ENCODE measurements around the gene ACSF2.

Gene ACSF2

DNA sequence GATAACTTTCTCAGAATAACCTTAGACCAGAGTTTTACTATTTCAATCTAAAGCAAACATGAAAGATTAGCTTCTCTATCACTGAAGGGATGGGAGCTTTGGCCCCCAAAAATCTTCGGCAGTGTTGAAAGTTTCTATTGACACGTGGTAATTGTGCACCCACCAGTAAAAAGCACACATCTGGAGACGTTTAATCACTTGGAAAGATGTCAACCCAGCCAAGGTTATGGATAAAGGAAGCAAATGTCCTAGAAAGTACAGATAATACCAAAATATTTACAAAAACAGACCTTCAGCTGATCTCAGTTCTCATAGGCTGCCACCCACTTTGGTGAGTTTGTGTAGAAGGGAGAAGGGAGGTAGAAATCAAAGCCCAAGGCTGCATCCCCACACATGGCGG lies 87.5 kb downstream of the ACSF2 start:
- no peak overlapping the region for H3K27ac ChIP-seq (ENCODE audit: low read depth, low read length)

DNA sequence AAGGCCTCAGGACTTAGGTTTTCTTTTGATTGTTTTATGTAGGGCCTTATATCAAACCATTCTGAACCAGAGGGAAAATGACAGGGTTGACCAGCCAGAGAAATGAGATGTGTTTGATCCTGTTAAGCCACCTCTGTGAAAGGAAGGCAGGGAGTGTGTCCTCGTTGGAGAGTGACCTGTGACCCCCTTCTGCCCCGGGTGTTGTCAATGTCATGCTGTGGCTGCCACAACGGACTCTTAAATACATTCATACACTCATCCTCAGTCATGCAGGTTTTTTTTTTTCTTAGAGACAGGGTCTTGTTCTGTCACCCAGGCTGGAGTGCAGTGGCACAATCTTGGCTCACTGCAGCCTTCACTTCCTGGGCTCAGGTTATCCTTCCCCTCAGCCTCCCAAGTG lies 88.4 kb downstream of the ACSF2 start:
- H3K4me3 ChIP-seq (ENCODE audit: low read length), result no peak overlapping the region
- H3K36me3 ChIP-seq (ENCODE audit: control insufficient read depth, insufficient read depth, low read length), result no peaks in the 10 kb centered on the region
- H3K27me3 ChIP-seq (ENCODE audit: control insufficient read depth, insufficient read depth, low read length), result no peaks in the 10 kb centered on the region
- no peak overlapping the region for H3K9ac ChIP-seq (ENCODE audit: low read length)
- no peak overlapping the region for H3K27ac ChIP-seq (ENCODE audit: low read depth, low read length)
- no peaks in the 10 kb centered on the region for H3K4me1 ChIP-seq (ENCODE audit: control insufficient read depth, insufficient read depth, low read length)

More for the DNA sequence above, 87.5 kb downstream of the ACSF2 start:
- Histone ChIP-seq H3K4me3 (ENCODE audit: low read length) (no peak overlapping the region), H3K9ac (ENCODE audit: low read length) (no peak overlapping the region), H3K4me1 (ENCODE audit: control insufficient read depth, insufficient read depth, low read length) (peaks cover 3% of the 10 kb centered on the region), H3K36me3 (ENCODE audit: control insufficient read depth, insufficient read depth, low read length) (no peaks in the 10 kb centered on the region), H3K27me3 (ENCODE audit: control insufficient read depth, insufficient read depth, low read length) (no peaks in the 10 kb centered on the region)

DNA sequence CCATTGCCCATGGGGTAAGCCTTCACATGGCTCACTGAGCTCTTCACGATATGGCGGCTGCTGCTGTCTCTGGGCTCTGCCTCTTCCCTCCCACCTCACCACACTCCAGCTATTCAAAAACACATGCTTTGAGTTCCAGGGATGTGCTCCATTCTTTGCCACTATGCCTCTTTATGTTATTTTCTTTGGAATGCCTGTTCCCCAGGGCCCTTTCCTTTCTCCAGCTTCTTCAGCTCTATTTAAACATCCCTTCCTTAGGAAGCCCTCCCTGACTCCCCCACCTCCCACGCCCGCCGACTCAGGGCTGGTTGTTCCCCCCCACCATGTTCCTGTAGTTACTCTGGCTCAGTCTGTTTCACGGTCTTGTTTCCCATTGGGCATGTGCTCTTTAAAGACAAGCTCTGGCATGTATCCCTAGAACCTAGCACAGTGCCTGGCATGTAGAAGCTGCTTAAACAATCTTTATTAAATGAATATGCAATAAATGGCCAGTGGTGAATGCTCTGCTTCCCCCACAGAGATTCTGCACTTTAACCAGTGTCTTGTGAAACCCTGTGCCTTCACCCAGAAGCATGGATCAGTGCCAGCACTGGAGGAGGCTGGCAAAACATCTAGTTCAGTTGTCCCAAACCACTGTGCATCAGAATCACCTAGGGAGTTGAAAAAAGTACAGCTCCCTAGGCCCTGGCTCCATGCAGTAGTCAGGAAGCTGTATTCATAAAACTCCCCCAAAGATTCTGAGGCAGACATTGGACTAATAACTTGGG lies 89.1 kb downstream of the ACSF2 start:
- H3K36me3 ChIP-seq (ENCODE audit: control insufficient read depth, insufficient read depth, low read length), result no peaks in the 10 kb centered on the region
- H3K9ac ChIP-seq (ENCODE audit: low read length), result no peak overlapping the region
- H3K27me3 ChIP-seq (ENCODE audit: control insufficient read depth, insufficient read depth, low read length), result no peaks in the 10 kb centered on the region
- no peak overlapping the region for H3K4me3 ChIP-seq (ENCODE audit: low read length)
- no peak overlapping the region for H3K27ac ChIP-seq (ENCODE audit: low read depth, low read length)
- no peaks in the 10 kb centered on the region for H3K4me1 ChIP-seq (ENCODE audit: control insufficient read depth, insufficient read depth, low read length)

DNA sequence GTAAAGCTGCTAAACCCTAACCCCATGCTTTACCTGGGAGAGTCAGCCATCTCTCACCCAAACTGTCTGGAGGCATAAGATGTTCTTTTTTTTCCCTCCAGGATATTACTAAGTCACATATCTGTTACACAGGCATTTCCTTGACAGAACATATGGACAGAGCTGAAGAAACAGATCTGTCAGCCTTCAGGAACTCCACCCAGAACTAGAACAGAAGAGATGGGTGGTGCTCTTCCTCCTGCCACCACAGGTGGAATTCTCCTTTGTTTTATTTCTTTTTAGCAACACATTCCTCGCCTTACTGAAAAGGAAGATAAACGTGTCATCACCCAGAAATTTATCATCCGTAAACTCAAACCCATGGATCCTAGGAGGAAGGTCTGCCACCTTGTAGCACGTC lies 91.0 kb downstream of the ACSF2 start:
- H3K36me3 ChIP-seq (ENCODE audit: control insufficient read depth, insufficient read depth, low read length), result no peaks in the 10 kb centered on the region
- no peaks in the 10 kb centered on the region for H3K27me3 ChIP-seq (ENCODE audit: control insufficient read depth, insufficient read depth, low read length)
- no peak overlapping the region for H3K4me3 ChIP-seq (ENCODE audit: low read length)
- H3K4me1 ChIP-seq (ENCODE audit: control insufficient read depth, insufficient read depth, low read length), result no peaks in the 10 kb centered on the region
- no peak overlapping the region for H3K27ac ChIP-seq (ENCODE audit: low read depth, low read length)
- H3K9ac ChIP-seq (ENCODE audit: low read length), result no peak overlapping the region

DNA sequence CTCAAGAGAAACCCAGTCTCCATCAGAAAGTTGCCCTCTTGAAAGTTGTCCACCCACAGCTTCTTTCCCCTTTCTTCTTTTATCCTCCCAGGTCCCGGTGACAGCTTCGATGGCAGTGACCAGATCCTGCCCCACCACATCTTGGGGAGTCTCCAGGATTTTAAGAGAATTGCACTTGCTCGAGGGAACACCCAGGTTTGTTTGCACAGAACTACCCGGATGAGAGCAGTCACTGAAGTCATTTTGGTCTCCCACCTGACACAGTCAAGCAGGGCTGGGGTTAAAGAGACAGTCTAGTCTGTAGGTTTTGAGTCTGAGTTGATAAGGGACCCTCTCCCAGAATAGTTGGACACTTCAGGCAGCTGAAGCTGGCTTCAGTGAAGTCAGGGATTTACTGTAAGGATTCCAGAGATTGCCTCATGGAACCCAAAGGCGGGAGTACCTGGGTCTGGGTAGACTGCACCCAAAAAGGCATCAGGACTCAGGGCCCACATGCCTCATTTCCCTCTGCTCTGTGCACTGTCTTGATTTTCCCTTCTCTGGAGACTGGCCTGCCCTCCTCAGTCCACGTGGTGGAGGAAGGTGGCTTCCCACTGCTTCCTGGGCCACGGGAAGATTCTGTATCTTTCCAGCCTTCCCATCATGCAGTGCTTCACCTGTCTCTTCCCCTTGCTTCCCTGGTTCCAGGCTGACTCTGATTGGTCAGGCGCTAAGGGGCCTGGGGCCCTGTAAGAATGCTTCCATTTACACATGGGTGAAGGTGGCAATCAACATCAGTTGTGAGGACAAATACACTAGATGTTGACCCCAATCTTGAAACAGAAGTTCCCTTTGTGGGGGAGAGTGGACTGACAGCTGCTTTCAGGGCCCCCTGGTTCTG lies 91.7 kb downstream of the ACSF2 start:
- Histone ChIP-seq H3K4me3 (ENCODE audit: low read length) (no peak overlapping the region), H3K36me3 (ENCODE audit: control insufficient read depth, insufficient read depth, low read length) (no peaks in the 10 kb centered on the region), H3K27me3 (ENCODE audit: control insufficient read depth, insufficient read depth, low read length) (no peaks in the 10 kb centered on the region), H3K4me1 (ENCODE audit: control insufficient read depth, insufficient read depth, low read length) (no peaks in the 10 kb centered on the region), H3K27ac (ENCODE audit: low read depth, low read length) (no peak overlapping the region), H3K9ac (ENCODE audit: low read length) (no peak overlapping the region)

DNA sequence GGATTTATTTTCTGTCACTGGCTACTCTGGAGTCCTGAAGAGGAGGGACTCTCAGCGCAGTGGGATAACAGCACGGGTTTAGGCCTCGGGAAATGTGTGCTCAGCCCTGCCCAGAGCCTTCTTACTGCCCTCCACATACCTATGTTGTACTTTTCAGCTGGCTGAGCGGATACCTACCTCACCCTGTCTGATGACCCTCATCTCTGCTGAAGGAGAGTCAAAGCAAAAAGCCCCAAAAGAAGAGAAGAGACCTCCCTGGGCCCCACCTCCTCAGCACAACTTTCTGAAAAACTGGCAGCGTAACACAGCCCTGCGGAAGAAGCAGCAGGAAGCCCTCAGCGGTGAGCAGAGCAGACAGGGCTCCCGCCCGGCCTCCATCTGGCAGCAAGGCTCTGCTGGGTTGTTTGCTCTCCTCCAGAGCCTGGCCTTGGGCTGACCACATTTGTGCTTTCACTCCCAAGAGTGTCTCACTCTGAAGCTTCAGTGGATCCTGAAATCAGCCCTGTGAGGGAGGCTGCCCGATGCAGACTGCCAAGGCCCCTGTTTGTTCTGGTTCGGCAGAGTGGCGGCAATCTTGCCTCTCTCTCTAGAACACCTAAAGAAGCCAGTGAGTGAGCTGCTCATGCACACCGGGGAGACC lies 92.5 kb downstream of the ACSF2 start:
- Histone ChIP-seq H3K9ac (ENCODE audit: low read length) (no peak overlapping the region), H3K36me3 (ENCODE audit: control insufficient read depth, insufficient read depth, low read length) (no peaks in the 10 kb centered on the region), H3K4me1 (ENCODE audit: control insufficient read depth, insufficient read depth, low read length) (no peaks in the 10 kb centered on the region), H3K27ac (ENCODE audit: low read depth, low read length) (no peak overlapping the region), H3K4me3 (ENCODE audit: low read length) (no peak overlapping the region), H3K27me3 (ENCODE audit: control insufficient read depth, insufficient read depth, low read length) (no peaks in the 10 kb centered on the region)

DNA sequence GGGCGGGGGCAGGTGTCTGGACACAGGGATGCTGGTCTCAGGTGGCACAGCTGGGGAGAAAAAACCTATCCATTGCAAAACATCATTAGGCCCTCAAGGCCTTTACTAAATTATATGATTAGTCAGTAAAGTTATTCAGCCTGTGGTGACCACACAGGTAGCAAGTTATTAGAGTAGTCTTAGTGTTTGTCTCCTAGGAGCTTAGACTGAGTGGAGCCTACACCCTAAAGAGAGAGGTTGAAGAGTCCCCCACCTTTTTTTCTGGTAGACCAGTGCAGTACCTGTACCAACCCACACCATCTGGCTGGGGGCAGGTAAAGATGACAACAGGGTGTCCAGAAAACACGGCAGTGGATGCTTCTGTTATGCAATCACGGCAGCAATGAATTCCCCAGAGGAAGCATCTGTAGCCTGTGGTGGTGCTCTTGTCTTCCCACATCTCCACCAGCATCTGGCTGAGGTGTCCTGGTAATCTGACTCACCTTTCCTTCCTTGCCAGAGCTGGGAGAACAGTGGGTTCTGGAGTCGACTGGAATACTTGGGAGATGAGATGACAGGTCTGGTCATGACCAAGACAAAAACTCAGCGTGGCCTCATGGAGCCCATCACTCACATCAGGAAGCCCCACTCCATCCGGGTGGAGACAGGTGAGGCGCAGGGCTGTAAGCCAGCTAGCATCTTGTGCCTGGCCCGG lies 93.3 kb downstream of the ACSF2 start:
- no peaks in the 10 kb centered on the region for H3K4me1 ChIP-seq (ENCODE audit: control insufficient read depth, insufficient read depth, low read length)
- H3K4me3 ChIP-seq (ENCODE audit: low read length), result no peak overlapping the region
- H3K27me3 ChIP-seq (ENCODE audit: control insufficient read depth, insufficient read depth, low read length), result no peaks in the 10 kb centered on the region
- no peak overlapping the region for H3K27ac ChIP-seq (ENCODE audit: low read depth, low read length)
- H3K9ac ChIP-seq (ENCODE audit: low read length), result no peak overlapping the region
- no peaks in the 10 kb centered on the region for H3K36me3 ChIP-seq (ENCODE audit: control insufficient read depth, insufficient read depth, low read length)

DNA sequence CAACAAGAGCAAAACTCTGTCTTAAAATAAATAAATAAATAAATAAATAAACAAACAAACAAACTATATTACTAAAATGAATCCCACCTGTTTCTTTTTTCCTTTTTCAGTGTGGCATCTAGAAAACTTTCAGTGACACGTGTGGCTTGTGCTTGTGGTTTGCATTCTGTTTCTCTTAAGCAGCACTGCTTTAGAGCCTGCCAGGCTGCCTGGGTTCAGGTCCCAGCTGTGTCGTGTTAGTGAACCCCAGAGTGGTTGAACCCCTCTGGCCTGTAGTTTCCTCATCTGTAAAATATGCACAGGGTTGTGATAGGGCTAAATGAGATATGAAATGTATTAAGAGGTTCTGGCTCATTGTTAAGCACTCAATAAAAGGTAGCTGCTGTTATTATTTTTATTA lies 94.5 kb downstream of the ACSF2 start:
- Histone ChIP-seq H3K4me1 (ENCODE audit: control insufficient read depth, insufficient read depth, low read length) (no peaks in the 10 kb centered on the region), H3K36me3 (ENCODE audit: control insufficient read depth, insufficient read depth, low read length) (no peaks in the 10 kb centered on the region), H3K4me3 (ENCODE audit: low read length) (no peak overlapping the region), H3K9ac (ENCODE audit: low read length) (no peak overlapping the region), H3K27ac (ENCODE audit: low read depth, low read length) (no peak overlapping the region), H3K27me3 (ENCODE audit: control insufficient read depth, insufficient read depth, low read length) (no peaks in the 10 kb centered on the region)

DNA sequence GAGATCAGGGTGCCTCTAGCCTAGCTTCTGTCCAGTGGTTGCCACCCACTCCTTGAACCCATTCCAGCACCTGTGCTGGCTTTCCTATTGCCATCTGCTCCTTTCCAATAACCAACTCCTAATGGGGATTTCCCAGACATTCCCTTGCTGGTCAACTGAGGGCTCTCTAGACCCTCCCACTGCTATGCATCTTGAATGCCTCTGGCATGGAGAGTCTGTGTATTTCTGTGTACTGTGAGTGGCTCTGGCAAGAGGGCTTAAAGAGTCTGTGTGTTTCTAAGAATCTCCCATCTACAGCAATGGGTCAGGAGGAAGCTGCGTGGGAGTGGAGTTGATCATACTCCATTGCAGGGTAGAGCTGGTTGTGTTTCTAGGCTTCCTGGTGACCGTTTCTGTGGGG lies 95.5 kb downstream of the ACSF2 start:
- Histone ChIP-seq H3K36me3 (ENCODE audit: control insufficient read depth, insufficient read depth, low read length) (no peaks in the 10 kb centered on the region), H3K27ac (ENCODE audit: low read depth, low read length) (no peak overlapping the region), H3K4me3 (ENCODE audit: low read length) (no peak overlapping the region), H3K9ac (ENCODE audit: low read length) (no peak overlapping the region), H3K4me1 (ENCODE audit: control insufficient read depth, insufficient read depth, low read length) (no peaks in the 10 kb centered on the region), H3K27me3 (ENCODE audit: control insufficient read depth, insufficient read depth, low read length) (no peaks in the 10 kb centered on the region)

DNA sequence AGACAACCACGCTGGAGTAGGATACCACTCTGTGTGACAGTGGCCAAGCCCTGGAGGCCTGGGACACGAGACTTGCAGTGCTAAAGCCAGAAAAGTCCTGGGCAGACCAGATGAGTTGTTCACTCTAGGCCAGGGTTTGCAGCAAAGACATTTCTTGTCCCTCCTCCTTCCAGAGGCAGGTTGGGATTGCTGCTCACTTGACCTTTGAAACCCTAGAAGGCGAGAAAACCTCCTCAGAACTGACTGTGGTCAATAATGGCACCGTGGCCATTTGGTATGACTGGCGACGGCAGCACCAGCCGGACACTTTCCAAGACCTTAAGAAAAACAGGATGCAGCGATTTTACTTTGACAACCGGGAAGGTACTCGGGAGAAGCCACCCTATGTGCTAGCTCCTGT lies 96.7 kb downstream of the ACSF2 start:
- H3K4me3 ChIP-seq (ENCODE audit: low read length), result no peak overlapping the region
- H3K9ac ChIP-seq (ENCODE audit: low read length), result no peak overlapping the region
- no peak overlapping the region for H3K27ac ChIP-seq (ENCODE audit: low read depth, low read length)
- no peaks in the 10 kb centered on the region for H3K4me1 ChIP-seq (ENCODE audit: control insufficient read depth, insufficient read depth, low read length)
- no peaks in the 10 kb centered on the region for H3K36me3 ChIP-seq (ENCODE audit: control insufficient read depth, insufficient read depth, low read length)
- no peaks in the 10 kb centered on the region for H3K27me3 ChIP-seq (ENCODE audit: control insufficient read depth, insufficient read depth, low read length)

DNA sequence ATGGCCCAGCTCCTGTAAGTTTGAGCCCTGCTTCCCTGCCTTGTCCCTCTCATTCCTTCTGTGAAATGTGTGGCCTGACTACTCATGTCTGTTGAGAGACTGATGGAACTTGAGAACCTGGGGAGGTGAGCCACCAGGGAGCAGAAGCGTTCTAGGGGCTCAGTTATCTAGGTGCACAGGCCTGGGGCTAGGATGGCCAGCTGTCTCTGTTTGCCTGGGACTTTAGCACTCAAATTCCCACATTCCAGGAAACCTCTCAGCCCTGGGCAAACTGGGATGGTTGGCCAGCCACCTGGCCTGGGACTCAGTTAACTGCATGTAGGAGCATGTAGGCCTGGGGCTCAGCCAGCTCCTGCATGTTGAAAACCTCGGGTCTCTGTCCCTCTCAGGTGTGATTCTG lies 97.2 kb downstream of the ACSF2 start:
- no peak overlapping the region for H3K4me3 ChIP-seq (ENCODE audit: low read length)
- H3K9ac ChIP-seq (ENCODE audit: low read length), result no peak overlapping the region
- no peaks in the 10 kb centered on the region for H3K36me3 ChIP-seq (ENCODE audit: control insufficient read depth, insufficient read depth, low read length)
- no peaks in the 10 kb centered on the region for H3K27me3 ChIP-seq (ENCODE audit: control insufficient read depth, insufficient read depth, low read length)
- no peaks in the 10 kb centered on the region for H3K4me1 ChIP-seq (ENCODE audit: control insufficient read depth, insufficient read depth, low read length)
- H3K27ac ChIP-seq (ENCODE audit: low read depth, low read length), result no peak overlapping the region
